Ishikawa (cell line): Measurements from ENCODE around the gene ARHGEF3.

Source experiments
- CEBPB ChIP-seq: IDR thresholded peaks from 2 replicates; pipeline ENCODE4 v1.6.1; 2012
- CREB1 ChIP-seq: IDR thresholded peaks from 2 replicates; pipeline ENCODE4 v1.6.1; 2012; ENCODE audit warnings: low read depth
- EGR1 ChIP-seq: IDR thresholded peaks from 2 replicates; pipeline ENCODE4 v1.6.1; 2012
- EP300 ChIP-seq: IDR thresholded peaks from 2 replicates; pipeline ENCODE4 v1.6.1; 2012; ENCODE audit warnings: borderline replicate concordance
- FOXM1 ChIP-seq: IDR thresholded peaks from 2 replicates; pipeline ENCODE4 v1.6.1; 2012; ENCODE audit warnings: low read depth, borderline replicate concordance
- NFIC ChIP-seq: IDR thresholded peaks from 2 replicates; pipeline ENCODE4 v1.6.1; 2012
- RAD21 ChIP-seq: IDR thresholded peaks from 2 replicates; pipeline ENCODE4 v1.6.1; 2012; ENCODE audit warnings: low read depth
- TAF1 ChIP-seq: IDR thresholded peaks from 2 replicates; pipeline ENCODE4 v1.6.1; 2012; ENCODE audit warnings: low read depth, mild to moderate bottlenecking
- TCF12 ChIP-seq: IDR thresholded peaks from 2 replicates; pipeline ENCODE4 v1.6.1; 2012; ENCODE audit warnings: low read depth
- TEAD4 ChIP-seq: IDR thresholded peaks from 2 replicates; pipeline ENCODE4 v1.6.1; 2012
- YY1 ChIP-seq: IDR thresholded peaks from 2 replicates; pipeline ENCODE4 v1.6.1; 2012; ENCODE audit warnings: low read depth
- ZBTB7A ChIP-seq: IDR thresholded peaks from 2 replicates; pipeline ENCODE4 v1.6.1; 2012; ENCODE audit warnings: low read depth
- TF ChIP-seq, protein P1 (sequence below): IDR thresholded peaks from 2 replicates; pipeline ENCODE4 v1.6.1; 2012; ENCODE audit warnings: low read depth, mild to moderate bottlenecking
- TF ChIP-seq, protein P2 (sequence below): IDR thresholded peaks from 2 replicates; pipeline ENCODE4 v1.6.1; 2012
- TF ChIP-seq, protein P3 (sequence below): IDR thresholded peaks from 2 replicates; pipeline ENCODE4 v1.6.1; 2012

Gene ARHGEF3

DNA sequence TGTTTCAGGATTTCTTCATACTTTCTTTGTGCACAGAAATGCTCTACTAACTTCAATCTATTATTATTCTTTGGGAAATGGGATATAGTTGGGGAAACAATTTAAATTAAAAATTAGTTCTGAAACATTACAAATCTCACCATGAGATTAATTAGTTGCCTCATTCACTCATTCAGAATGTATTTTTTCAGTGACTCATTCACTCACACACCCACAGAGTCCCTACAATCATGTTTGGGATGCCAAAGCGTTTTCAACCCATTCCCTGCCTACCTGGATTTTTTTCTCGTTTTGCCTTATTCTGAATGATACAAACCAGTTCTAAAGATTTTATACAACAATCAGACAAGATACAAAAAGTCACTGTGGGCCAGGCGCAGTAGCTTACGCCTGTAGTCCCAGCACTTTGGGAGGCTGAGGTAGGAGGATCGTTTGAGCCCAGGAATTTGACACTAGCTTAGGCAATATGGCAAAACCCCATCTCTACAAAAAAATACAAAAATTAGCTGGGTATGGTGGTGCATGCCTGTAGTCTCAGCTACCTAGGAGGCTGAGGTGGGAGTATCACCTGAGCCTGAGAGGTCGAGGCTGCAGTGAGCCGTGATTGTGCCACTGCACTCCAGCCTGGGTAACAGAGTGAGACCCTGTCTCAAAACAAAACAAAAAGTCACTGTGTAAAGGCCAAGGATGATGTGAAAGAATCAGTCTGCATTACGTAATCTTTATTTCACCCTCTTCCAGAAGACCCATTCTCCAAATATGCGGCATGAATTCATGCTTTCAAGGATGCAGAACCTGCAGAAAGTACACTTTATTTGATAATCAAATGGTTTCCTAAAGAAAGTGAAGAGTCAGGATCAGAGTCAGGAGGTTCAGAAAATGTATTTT lies 34.8 kb upstream of the ARHGEF3 start:
- TF ChIP-seq, protein P1, sequence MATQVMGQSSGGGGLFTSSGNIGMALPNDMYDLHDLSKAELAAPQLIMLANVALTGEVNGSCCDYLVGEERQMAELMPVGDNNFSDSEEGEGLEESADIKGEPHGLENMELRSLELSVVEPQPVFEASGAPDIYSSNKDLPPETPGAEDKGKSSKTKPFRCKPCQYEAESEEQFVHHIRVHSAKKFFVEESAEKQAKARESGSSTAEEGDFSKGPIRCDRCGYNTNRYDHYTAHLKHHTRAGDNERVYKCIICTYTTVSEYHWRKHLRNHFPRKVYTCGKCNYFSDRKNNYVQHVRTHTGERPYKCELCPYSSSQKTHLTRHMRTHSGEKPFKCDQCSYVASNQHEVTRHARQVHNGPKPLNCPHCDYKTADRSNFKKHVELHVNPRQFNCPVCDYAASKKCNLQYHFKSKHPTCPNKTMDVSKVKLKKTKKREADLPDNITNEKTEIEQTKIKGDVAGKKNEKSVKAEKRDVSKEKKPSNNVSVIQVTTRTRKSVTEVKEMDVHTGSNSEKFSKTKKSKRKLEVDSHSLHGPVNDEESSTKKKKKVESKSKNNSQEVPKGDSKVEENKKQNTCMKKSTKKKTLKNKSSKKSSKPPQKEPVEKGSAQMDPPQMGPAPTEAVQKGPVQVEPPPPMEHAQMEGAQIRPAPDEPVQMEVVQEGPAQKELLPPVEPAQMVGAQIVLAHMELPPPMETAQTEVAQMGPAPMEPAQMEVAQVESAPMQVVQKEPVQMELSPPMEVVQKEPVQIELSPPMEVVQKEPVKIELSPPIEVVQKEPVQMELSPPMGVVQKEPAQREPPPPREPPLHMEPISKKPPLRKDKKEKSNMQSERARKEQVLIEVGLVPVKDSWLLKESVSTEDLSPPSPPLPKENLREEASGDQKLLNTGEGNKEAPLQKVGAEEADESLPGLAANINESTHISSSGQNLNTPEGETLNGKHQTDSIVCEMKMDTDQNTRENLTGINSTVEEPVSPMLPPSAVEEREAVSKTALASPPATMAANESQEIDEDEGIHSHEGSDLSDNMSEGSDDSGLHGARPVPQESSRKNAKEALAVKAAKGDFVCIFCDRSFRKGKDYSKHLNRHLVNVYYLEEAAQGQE: no peak
- TF ChIP-seq CEBPB (no peak), FOXM1 (no peak), YY1 (no peak), TCF12 (no peak), ZBTB7A (no peak), EP300 (no peak), RAD21 (no peak), TEAD4 (no peak), CREB1 (no peak), EGR1 (no peak), NFIC (no peak), TAF1 (no peak)
- TF ChIP-seq, protein P2, sequence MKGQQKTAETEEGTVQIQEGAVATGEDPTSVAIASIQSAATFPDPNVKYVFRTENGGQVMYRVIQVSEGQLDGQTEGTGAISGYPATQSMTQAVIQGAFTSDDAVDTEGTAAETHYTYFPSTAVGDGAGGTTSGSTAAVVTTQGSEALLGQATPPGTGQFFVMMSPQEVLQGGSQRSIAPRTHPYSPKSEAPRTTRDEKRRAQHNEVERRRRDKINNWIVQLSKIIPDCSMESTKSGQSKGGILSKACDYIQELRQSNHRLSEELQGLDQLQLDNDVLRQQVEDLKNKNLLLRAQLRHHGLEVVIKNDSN: no peak
- TF ChIP-seq, protein P3, sequence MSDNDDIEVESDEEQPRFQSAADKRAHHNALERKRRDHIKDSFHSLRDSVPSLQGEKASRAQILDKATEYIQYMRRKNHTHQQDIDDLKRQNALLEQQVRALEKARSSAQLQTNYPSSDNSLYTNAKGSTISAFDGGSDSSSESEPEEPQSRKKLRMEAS: no peak

DNA sequence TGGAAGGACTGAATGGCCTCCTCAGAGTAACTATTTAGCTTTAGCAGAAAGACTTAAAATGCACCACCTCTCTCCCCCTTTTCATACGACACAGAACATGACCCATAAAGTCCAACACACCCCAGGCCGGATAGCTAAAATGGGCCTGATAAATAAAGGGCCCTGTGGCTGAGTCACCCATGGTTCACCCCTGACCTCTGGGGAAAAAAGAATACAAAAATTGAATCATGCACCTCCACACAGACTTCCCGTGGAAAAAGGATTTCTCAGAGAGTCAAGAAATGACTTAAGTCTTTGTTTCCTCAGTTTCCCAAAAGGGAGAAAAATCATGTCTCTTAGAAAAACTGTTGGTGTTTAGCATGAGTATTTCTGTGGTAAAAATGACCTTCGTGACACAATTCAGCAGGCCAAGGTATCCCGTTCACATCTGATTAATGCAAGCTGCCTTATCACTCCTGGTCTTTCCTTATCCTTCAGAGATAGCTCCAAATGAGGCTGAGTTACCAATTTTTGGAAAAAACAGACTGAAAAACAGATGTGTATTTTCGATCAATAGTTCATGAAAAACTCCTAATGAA lies 34.0 kb upstream of the ARHGEF3 start:
- TF ChIP-seq YY1 (no peak), TCF12 (no peak), TEAD4 (no peak), EGR1 (no peak), CREB1 (no peak), EP300 (no peak), FOXM1 (no peak), CEBPB (no peak), TAF1 (no peak), NFIC (no peak)
- TF ChIP-seq, protein P3: no peak
- TF ChIP-seq, protein P1: no peak
- TF ChIP-seq, protein P2: no peak

DNA sequence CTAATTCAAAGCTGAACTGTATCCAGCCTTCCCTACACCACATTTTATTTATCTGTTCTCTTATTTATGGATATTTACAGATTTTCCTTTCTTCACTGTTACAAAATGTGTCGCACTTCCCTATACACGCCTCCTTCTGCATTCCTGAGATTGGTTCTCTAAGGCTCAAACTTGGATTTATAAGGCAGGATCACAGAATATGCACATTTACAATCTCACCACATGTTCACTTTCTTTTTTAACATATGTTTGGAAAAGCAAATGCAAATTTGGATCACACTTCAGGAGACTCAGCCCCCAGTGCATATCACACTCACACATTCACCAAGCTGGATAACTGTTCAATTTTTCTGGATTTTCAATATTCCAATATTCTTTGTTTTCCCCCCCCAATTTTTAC lies 31.8 kb upstream of the ARHGEF3 start:
- TF ChIP-seq EP300 (no peak), CEBPB (no peak), CREB1 (no peak), TAF1 (no peak), FOXM1 (no peak), TEAD4 (no peak), TCF12 (no peak), RAD21 (no peak), ZBTB7A (no peak), YY1 (no peak), NFIC (no peak), EGR1 (no peak)
- TF ChIP-seq, protein P2: no peak
- TF ChIP-seq, protein P1: no peak
- TF ChIP-seq, protein P3: no peak
